Suprapubic skin (tissue), 3 donors: ENCODE data around the gene MEMO1.

Experiments used
- CTCF ChIP-seq, 2 donors: fragments of 200-600 bp in 1 of 2; fragments of 450-650 bp in 1 of 2; sonication (generic) in 1 of 2; IDR thresholded peaks; one replicate each; pipeline ENCODE4 v1.5.1; 2016 to 2019; ENCODE audit warnings: antibody characterized with exemption in 2 of 2, mild to moderate bottlenecking in 1 of 2, moderate library complexity in 1 of 2
- POLR2A ChIP-seq, 2 donors: fragments of 450-650 bp; IDR thresholded peaks; one replicate each; pipeline ENCODE4 v1.6.1; 2017; ENCODE audit warnings: antibody characterized with exemption in 2 of 2, mild to moderate bottlenecking in 2 of 2, moderate library complexity in 2 of 2

- TF ChIP-seq POLR2A (IDR thresholded peaks at IDR 0.05) (no peak), CTCF (IDR thresholded peaks at IDR 0.05) (no peak)
These were observed 32.8 kb upstream of the MEMO1 start for GRCh38 chr2:32043561-32043960.
